Skin of body (tissue), 2 donors: ENCODE results near the gene BUB3. TPM values are rescaled to one million over a fixed set of nuclear protein-coding genes. Genes with fewer than 3 reads are reported as not detected.
"Not testable (repeated sequence)": the region's sequence is repeated elsewhere in the genome, so short reads cannot be mapped to it uniquely, and the experiment has no call there.

Source experiments
- DNase-seq: peaks from one replicate; lab custom pipeline; 2025; lab: John Stamatoyannopoulos, UW
- total RNA-seq: library from RNA; depleted of rRNA; stranded (reverse); fragments of >200 nt; gene quantifications from one replicate; pipeline ENCODE4 v1.2.3, GENCODE V29; 2014

The BUB3 gene
- total RNA-seq, 1 donor from 2014 or later: 117 TPM

- DNase-seq: no peak
Observed at GRCh38 chr10:123154711-123155505, 706 bp downstream of the BUB3 start.

GRCh38 chr10:123156078-123156477, 1.9 kb downstream of the BUB3 start:
- DNase-seq: no peak

DNA sequence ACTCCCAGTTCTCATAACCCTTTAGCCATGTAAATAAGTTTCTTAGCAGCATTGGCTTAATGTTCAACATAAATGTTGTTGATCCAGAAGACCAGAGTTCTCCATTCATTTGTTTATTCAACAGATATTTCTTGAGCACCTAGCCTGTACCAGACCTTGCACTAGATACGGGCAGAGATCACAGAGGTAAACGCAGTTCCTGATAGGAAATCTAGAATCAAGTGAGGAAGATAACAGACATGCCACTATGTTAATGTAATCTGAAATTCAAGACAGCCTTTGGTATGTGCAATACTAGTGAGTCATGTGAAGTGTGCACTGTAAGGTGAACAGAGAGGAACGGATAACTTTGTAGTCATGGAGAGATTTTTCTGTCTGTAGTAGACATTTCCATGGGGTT, 3.0 kb downstream of the BUB3 start:
- no peak for DNase-seq

DNA sequence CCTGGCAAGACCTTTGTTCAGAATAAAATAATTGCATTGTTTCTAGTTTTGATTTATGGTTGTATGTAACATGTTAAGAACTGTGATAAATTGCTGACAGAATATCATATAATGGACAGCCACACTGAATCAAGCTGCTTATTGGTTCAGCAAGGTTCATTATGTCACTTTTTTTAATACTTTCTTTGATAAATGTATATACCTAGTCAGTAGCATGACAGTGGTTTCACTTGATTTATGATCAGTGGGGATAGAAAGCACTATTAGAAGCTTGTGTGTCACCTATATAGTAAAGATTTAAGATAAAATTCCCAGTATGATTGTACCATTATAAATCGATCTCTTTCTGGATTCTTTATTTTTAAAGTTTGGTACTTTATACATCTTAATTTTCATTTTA, 4.5 kb downstream of the BUB3 start:
- DNase-seq: no peak

DNA sequence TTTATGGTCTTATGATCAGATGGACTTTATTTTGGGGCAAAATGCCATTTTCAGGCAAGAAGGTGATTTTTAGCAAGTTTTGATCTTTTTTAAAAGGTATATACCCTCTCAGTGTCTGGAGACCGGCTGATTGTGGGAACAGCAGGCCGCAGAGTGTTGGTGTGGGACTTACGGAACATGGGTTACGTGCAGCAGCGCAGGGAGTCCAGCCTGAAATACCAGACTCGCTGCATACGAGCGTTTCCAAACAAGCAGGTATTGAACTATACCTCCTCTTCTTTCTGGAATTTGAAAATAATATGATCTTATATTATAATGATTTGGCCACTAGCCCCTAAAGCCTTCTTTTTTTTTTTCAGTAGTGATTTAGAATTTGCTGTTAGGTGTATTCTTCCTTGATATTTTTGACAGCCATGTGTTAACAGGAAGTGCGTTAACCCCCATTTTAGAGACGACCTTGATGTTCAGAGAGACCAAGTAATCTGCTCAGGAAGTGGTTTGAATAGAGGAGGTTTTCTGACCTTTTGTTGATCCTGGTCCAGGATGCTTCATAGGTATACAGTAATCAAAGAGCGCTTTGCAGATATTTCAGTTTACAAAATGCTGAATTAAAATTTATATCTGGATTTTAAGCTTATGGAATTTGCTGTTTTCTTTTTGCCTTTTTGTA, 6.2 kb downstream of the BUB3 start:
- no peak for DNase-seq

GRCh38 chr10:123164319-123164718, 10.1 kb downstream of the BUB3 start:
- DNase-seq: no peak

DNA sequence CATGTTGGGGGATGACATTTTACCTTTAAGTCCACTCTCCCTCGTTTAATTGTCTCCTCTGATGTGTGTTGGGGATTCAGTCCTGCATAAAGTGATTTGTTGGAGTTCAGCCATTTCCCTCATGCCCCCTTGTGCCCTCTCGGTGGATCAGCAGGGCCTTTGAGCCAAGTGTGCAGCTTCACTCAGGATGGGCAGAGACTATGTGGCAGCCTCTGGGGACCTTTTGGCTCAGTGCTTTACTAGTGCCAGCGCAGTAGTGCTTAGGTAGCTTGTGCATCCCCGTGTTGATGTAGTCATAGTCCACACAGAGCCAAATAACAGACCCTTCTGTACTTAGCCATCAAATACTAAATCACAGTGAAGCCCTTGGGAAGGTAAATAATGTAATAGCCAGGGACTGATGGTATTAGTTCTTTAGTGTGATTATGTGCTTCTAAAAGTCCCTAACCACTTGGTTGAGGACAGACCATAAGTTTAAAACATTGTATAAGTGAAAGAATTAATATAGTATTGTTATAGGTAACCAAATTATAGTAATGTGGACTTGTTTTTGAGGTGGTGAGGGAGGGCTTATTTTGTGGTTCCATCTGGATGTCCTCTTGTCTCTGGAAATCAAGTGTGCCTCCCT, 11.4 kb downstream of the BUB3 start:
- no peak for DNase-seq

GRCh38 chr10:123166618-123167017, 12.4 kb downstream of the BUB3 start:
- no peak for DNase-seq

GRCh38 chr10:123170961-123171360, 16.8 kb downstream of the BUB3 start:
- DNase-seq: no peak

DNA sequence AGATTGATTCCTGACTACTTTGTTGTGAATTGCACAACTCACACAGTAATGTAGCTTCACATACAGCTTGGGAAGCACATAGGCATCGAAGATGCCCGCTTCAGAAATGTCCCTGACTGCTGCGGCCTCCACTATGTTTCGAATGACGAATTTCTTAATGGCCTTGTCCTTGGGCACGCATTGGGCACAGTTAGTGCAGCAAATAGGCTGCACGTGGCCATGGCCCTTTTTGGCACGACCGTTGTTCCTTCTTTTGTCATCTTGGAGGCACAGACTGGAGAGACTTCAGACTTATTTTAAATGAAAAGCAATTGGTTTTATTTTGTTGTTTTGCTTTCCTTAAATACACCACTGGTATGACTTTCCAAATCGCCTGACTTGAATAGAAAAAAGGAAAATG, 17.4 kb downstream of the BUB3 start:
- DNase-seq: not testable (repeated sequence)

GRCh38 chr10:123175389-123176387, 21.5 kb downstream of the BUB3 start:
- no peak for DNase-seq

- DNase-seq: not testable (repeated sequence)
Observed at GRCh38 chr10:123178390-123178789, 24.2 kb downstream of the BUB3 start.

DNA sequence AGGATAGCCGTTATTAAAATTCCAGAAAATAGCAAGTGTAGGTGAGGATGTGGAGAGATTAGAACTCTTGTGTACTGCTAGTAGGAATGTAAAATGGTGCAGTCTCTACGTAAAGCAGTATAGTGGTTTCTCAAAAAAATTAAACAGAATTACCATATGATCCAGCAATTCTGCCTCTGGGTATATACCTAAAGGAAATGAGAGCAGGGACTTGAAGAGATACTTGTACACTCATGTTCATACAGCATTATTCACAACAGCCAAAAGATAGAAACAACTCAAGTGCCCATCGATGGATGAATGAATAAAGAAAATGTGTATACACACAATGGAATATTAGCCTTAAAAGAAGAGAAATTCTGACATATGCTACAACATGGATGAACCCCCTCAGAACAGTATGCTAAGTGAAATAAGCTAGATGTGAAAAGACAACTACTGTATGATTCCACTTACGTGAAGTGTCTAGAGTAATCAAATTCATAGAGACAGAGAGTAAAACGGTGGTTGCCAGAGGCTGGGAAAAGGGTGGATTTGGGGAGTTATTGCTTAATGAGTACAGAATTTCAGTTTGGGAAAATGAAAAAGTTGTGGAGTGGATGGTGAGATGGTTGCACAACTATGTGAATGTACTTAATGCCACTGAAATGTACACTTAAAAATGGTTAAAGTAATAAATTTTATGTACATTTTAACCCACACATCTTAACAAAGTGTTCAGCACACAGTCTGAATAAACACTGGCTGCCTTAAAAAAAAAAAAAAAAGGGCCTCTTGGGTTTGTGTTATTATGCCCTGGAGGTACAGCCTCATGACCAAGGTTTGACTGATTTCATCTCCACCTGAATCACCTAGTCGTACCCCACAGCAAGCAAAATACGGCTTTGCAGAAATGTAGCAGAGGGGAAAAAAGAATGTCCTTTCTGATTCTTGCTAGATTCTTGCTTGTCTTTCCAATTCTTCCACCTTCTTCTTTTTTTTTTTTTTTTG, 26.2 kb downstream of the BUB3 start:
- DNase-seq: no peak

DNA sequence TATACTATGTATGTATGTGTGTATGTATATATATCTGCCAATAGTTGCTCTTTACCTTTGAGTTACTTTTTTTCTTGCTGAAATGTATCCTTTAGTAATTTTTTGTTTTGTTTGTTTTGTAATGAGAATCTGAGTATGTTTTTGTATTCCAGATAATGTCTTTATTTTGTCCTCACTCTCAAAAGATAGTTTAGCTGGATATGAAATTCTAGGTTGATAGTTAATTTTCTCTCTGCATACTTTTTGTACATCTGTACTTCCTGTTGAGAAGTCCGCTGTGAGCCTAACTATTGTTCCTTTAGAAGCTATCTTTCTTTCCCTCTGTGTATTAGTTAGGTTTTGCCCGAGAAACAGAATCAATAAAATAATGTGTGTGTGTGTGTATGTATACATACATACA, 29.5 kb downstream of the BUB3 start:
- DNase-seq: no peak

- no peak for DNase-seq
Observed at GRCh38 chr10:123187781-123188180, 33.6 kb downstream of the BUB3 start.

GRCh38 chr10:123191886-123192285, 37.7 kb downstream of the BUB3 start:
- DNase-seq: no peak

DNA sequence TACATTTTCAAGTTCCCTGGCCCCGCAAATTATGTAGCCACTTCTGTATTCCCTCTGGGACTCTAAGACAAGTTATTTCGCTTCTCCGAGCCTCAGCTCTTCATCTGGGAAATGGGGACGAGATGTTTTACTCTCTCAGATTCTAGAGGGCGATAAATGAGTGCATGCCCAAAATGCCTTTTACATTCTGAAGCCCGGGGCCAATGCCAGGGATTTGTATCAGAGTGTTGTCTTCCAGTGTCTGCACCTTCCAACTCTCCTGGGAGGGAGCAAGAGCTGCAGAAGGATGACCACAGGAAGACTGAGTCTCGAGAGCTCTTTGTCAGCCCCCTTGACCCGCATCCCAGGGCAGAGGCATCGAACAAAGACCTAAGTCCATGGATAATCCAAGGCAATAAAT, 39.9 kb downstream of the BUB3 start:
- no peak for DNase-seq

DNA sequence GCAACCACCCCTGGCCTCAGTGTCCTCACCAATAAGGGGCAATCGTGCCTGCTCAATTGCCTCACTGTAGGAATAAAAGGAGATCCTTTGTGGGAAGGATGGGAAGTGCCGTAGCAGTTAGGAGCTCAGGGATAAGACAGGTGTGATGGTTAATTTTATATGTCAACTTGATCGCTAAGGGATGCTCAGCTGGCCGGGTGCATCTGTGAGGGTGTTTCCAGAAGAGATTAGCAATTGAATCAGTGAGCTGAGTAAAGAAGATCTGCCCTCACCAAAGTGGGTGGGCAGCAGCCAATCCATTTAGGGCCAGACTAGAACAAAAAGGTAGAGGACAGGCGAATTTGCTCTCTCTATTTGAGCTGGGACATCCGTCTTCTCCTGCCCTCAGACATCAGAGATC, 46.3 kb downstream of the BUB3 start:
- no peak for DNase-seq

DNA sequence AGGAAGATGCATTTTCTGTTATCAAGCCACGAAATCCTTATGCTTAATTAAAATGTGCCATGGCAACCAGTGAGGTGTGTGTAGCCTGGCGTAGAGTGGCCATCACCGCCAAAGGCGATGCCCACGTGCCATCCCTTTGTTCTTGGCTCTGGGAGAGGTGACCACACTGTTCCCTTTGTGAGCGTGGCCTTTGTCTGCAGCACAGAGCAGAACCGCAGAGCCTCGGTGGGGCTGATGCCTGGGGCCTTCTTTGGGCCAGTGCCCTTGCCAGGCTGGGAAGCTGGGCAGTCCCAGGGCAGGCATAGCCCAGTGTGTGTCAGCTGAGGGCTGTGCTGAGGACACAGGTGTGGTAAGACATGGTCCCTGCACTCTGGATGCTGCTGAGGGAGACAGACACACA, 48.3 kb downstream of the BUB3 start:
- DNase-seq: no peak
